Measurements from ENCODE around the gene CCT5.

DNA sequence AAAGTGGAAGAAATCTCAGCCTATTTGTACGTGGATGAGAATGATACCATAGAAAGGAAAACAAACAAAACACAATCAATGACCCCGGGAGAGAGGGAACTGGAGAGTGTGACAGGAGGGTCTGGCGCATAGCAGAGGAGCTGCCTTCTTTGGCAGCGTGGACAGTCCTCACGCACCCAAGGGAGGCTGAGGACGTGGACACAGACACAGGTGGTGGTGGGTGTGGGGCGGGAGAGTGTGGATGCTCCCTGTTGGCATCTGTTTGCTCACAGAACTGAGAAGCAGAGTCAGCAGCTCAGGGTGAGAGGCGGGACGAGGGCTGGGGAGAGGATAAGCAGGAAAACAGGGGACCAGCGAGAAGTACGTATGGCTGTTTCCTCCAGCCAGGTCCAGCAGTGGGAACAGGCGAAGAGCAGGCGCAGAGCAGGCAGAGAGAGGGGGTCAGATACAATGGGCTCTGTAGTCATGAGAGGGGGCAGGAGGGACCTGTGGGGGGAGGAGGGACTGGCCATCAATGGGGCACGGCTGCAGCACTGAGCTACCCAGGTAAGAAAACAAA, 47.6 kb downstream of the CCT5 start:
- no peak for TF ChIP-seq EZH2phosphoT487 (IDR thresholded peaks at IDR 0.05; ENCODE audit: low read depth)
- TF ChIP-seq, protein P1, sequence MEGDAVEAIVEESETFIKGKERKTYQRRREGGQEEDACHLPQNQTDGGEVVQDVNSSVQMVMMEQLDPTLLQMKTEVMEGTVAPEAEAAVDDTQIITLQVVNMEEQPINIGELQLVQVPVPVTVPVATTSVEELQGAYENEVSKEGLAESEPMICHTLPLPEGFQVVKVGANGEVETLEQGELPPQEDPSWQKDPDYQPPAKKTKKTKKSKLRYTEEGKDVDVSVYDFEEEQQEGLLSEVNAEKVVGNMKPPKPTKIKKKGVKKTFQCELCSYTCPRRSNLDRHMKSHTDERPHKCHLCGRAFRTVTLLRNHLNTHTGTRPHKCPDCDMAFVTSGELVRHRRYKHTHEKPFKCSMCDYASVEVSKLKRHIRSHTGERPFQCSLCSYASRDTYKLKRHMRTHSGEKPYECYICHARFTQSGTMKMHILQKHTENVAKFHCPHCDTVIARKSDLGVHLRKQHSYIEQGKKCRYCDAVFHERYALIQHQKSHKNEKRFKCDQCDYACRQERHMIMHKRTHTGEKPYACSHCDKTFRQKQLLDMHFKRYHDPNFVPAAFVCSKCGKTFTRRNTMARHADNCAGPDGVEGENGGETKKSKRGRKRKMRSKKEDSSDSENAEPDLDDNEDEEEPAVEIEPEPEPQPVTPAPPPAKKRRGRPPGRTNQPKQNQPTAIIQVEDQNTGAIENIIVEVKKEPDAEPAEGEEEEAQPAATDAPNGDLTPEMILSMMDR (IDR thresholded peaks at IDR 0.05; ENCODE audit: low read depth, low read length) = no peak

Data from OCI-LY3 (cell line).